ENCODE data around the gene CD180.

CD180 gene

GRCh38 chr5:67146574-67146973 lies 50.0 kb downstream of the CD180 start:
- no peak for TF ChIP-seq CTCF (IDR thresholded peaks at IDR 0.05; ENCODE audit: control insufficient read depth, extremely low read depth, insufficient read depth)
- DNase-seq (ENCODE audit: low read depth) = no peak
- no peak overlapping the region for H3K4me3 ChIP-seq (ENCODE audit: low read depth, low read length)

- no peak overlapping the region for H3K4me3 ChIP-seq (ENCODE audit: low read depth, low read length)
- no peak for DNase-seq (ENCODE audit: low read depth)
- no peak for TF ChIP-seq CTCF (IDR thresholded peaks at IDR 0.05; ENCODE audit: control insufficient read depth, extremely low read depth, insufficient read depth)
Measured at GRCh38 chr5:67144183-67144639, 52.4 kb downstream of the CD180 start.

- no peak for TF ChIP-seq CTCF (IDR thresholded peaks at IDR 0.05; ENCODE audit: control insufficient read depth, extremely low read depth, insufficient read depth)
- H3K4me3 ChIP-seq (ENCODE audit: low read depth, low read length) = no peak overlapping the region
- DNase-seq (ENCODE audit: low read depth) = no peak
Measured at GRCh38 chr5:67143549-67143948, 53.0 kb downstream of the CD180 start.

GRCh38 chr5:67142816-67143215 lies 53.8 kb downstream of the CD180 start:
- TF ChIP-seq CTCF (IDR thresholded peaks at IDR 0.05; ENCODE audit: control insufficient read depth, extremely low read depth, insufficient read depth) = no peak
- H3K4me3 ChIP-seq (ENCODE audit: low read depth, low read length) = no peak overlapping the region
- DNase-seq (ENCODE audit: low read depth) = no peak

GRCh38 chr5:67141644-67142043 lies 55.0 kb downstream of the CD180 start:
- no peak for TF ChIP-seq CTCF (IDR thresholded peaks at IDR 0.05; ENCODE audit: control insufficient read depth, extremely low read depth, insufficient read depth)
- no peak for DNase-seq (ENCODE audit: low read depth)
- no peak overlapping the region for H3K4me3 ChIP-seq (ENCODE audit: low read depth, low read length)

GRCh38 chr5:67140413-67140812 lies 56.2 kb downstream of the CD180 start:
- no peak for DNase-seq (ENCODE audit: low read depth)
- H3K4me3 ChIP-seq (ENCODE audit: low read depth, low read length) = no peak overlapping the region
- no peak for TF ChIP-seq CTCF (IDR thresholded peaks at IDR 0.05; ENCODE audit: control insufficient read depth, extremely low read depth, insufficient read depth)

GRCh38 chr5:67139030-67139429 lies 57.6 kb downstream of the CD180 start:
- H3K4me3 ChIP-seq (ENCODE audit: low read depth, low read length) = no peak overlapping the region
- no peak for TF ChIP-seq CTCF (IDR thresholded peaks at IDR 0.05; ENCODE audit: control insufficient read depth, extremely low read depth, insufficient read depth)
- DNase-seq (ENCODE audit: low read depth) = no peak
